ENCODE measurements around the gene FAM20A.

FAM20A gene

DNA sequence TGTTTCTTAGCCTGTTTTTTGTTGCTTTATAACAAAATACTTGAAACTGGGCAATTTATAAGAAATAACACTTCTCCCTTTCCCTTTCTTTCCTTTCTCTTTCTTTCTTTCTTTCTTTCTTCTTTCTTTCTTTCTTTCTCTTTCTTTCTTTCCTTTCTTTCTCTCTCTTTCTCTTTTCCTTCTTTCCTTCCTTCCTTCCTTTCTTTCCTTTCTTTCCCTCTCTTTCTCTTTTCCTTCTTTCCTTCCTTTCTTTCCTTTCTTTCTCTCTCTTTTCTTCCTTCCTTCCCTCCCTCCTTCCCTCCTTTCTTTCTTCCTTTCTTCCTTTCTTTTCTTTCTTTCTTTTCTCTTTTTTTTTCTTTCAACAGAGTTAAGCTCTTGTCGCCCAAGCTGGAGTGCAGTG lies 27.8 kb downstream of the FAM20A start:
- Histone ChIP-seq H3K79me2 (ENCODE audit: insufficient read depth, low read length) (no peaks in the 10 kb centered on the region), H3K9me3 (ENCODE audit: insufficient read depth, low read length, severe bottlenecking) (no peaks in the 10 kb centered on the region), H3K4me1 (ENCODE audit: insufficient read depth, low read length) (no peaks in the 10 kb centered on the region), H2AFZ (ENCODE audit: low read depth, low read length) (no peak overlapping the region), H3K9ac (ENCODE audit: low read depth, low read length) (no peak overlapping the region), H3K27ac (ENCODE audit: low read length) (no peak overlapping the region), H3K4me2 (ENCODE audit: insufficient read depth, low read length) (no peak overlapping the region), H3K4me3 (ENCODE audit: low read depth in 1 of 2, low read length in 2 of 2) (no peak overlapping the region), H4K20me1 (ENCODE audit: insufficient read depth, low read length) (no peaks in the 10 kb centered on the region), H3K27me3 (ENCODE audit: insufficient read depth, low read length, poor library complexity) (peaks cover 3% of the 10 kb centered on the region), H3K36me3 (ENCODE audit: insufficient read depth, low read length) (no peaks in the 10 kb centered on the region)
- no peak for ATAC-seq (ENCODE audit: insufficient read depth, low read depth)
- DNase-seq, result no peak
- TF ChIP-seq, protein P1, sequence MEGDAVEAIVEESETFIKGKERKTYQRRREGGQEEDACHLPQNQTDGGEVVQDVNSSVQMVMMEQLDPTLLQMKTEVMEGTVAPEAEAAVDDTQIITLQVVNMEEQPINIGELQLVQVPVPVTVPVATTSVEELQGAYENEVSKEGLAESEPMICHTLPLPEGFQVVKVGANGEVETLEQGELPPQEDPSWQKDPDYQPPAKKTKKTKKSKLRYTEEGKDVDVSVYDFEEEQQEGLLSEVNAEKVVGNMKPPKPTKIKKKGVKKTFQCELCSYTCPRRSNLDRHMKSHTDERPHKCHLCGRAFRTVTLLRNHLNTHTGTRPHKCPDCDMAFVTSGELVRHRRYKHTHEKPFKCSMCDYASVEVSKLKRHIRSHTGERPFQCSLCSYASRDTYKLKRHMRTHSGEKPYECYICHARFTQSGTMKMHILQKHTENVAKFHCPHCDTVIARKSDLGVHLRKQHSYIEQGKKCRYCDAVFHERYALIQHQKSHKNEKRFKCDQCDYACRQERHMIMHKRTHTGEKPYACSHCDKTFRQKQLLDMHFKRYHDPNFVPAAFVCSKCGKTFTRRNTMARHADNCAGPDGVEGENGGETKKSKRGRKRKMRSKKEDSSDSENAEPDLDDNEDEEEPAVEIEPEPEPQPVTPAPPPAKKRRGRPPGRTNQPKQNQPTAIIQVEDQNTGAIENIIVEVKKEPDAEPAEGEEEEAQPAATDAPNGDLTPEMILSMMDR (IDR thresholded peaks at IDR 0.05; ENCODE audit: borderline replicate concordance, extremely low read depth, low read length, poor library complexity, severe bottlenecking), result no peak
- no peak for TF ChIP-seq EZH2 (IDR thresholded peaks at IDR 0.05; ENCODE audit: borderline replicate concordance, low read depth, low read length, severe bottlenecking)

DNA sequence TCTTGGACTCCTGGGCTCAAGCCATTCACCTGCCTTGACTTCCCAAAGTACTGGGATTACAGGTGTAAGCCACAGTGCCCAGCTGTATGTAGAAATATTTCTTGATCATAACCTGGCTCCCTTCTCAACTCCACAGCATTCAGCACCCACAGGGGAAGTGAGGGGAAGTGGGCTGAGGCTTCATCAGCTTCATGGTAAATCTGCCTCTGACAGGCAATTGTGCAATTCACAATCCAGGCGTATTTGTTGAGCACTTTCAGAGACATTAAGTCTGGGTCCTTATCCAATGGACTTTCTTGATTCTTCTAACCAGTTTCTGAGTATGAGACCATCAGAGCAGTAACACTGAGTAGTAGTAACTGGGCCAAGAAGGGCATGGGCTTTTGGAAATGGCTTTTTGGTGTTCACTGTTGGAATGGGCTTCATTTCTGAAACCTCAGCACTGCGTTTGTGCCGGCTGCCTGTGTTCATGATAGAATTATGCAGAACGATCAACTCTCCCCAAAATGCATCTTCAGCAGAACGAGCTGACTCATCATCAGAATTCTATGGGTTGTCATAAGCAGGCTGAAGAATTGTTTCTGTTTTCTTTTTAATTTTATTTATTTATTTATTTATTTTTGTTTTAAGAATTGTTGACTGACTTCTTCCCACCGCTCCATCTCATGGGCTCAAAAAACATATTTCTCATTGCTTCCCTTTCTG lies 28.9 kb downstream of the FAM20A start:
- Histone ChIP-seq H2AFZ (ENCODE audit: low read depth, low read length) (no peak overlapping the region), H3K4me3 (ENCODE audit: low read depth in 1 of 2, low read length in 2 of 2) (no peak overlapping the region), H3K4me2 (ENCODE audit: insufficient read depth, low read length) (no peak overlapping the region), H3K9me3 (ENCODE audit: insufficient read depth, low read length, severe bottlenecking) (no peaks in the 10 kb centered on the region), H3K4me1 (ENCODE audit: insufficient read depth, low read length) (no peaks in the 10 kb centered on the region), H4K20me1 (ENCODE audit: insufficient read depth, low read length) (no peaks in the 10 kb centered on the region), H3K36me3 (ENCODE audit: insufficient read depth, low read length) (no peaks in the 10 kb centered on the region), H3K27me3 (ENCODE audit: insufficient read depth, low read length, poor library complexity) (peaks cover 3% of the 10 kb centered on the region), H3K27ac (ENCODE audit: low read length) (no peak overlapping the region), H3K9ac (ENCODE audit: low read depth, low read length) (no peak overlapping the region), H3K79me2 (ENCODE audit: insufficient read depth, low read length) (no peaks in the 10 kb centered on the region)
- ATAC-seq (ENCODE audit: insufficient read depth, low read depth) (no peak), DNase-seq (no peak)
- TF ChIP-seq, protein P1 (IDR thresholded peaks at IDR 0.05; ENCODE audit: borderline replicate concordance, extremely low read depth, low read length, poor library complexity, severe bottlenecking), result no peak
- no peak for TF ChIP-seq EZH2 (IDR thresholded peaks at IDR 0.05; ENCODE audit: borderline replicate concordance, low read depth, low read length, severe bottlenecking)

DNA sequence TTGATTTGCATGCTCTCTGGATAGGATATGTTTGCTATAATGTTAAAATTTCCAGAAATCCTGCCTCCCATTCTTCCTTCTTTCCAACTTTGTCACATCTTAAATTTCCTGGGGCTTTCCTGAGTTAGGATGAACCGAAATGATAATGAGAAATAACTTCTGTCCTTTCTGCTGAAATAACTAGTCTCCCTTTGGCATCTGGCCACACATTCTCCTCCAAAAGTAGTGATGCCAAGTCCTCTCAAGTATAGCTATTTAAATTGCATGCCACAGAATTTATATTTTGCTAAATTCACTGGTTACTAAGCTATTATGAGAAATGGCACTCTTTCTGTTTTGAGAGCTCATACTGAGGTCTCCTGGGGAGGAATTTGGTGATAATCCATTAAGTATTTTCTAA lies 30.6 kb downstream of the FAM20A start:
- peaks cover 15% of the 10 kb centered on the region for H3K27me3 ChIP-seq (ENCODE audit: insufficient read depth, low read length, poor library complexity)
- ATAC-seq (ENCODE audit: insufficient read depth, low read depth), result no peak
- TF ChIP-seq EZH2 (IDR thresholded peaks at IDR 0.05; ENCODE audit: borderline replicate concordance, low read depth, low read length, severe bottlenecking), result no peak
- TF ChIP-seq, protein P1 (IDR thresholded peaks at IDR 0.05; ENCODE audit: borderline replicate concordance, extremely low read depth, low read length, poor library complexity, severe bottlenecking), result no peak
- no peak overlapping the region for H3K9ac ChIP-seq (ENCODE audit: low read depth, low read length)
- H3K27ac ChIP-seq (ENCODE audit: low read length), result no peak overlapping the region
- H3K4me2 ChIP-seq (ENCODE audit: insufficient read depth, low read length), result no peak overlapping the region
- no peaks in the 10 kb centered on the region for H4K20me1 ChIP-seq (ENCODE audit: insufficient read depth, low read length)
- no peaks in the 10 kb centered on the region for H3K36me3 ChIP-seq (ENCODE audit: insufficient read depth, low read length)
- H3K4me3 ChIP-seq (ENCODE audit: low read depth in 1 of 2, low read length in 2 of 2), result no peak overlapping the region
- no peak for DNase-seq
- no peaks in the 10 kb centered on the region for H3K9me3 ChIP-seq (ENCODE audit: insufficient read depth, low read length, severe bottlenecking)
- no peak overlapping the region for H2AFZ ChIP-seq (ENCODE audit: low read depth, low read length)
- H3K4me1 ChIP-seq (ENCODE audit: insufficient read depth, low read length), result no peaks in the 10 kb centered on the region
- no peaks in the 10 kb centered on the region for H3K79me2 ChIP-seq (ENCODE audit: insufficient read depth, low read length)

Measured in DND-41 (cell line).